H9 (cell line): ENCODE measurements around the gene PHF12. TPM values are rescaled to one million over a fixed set of nuclear protein-coding genes. Genes with fewer than 3 reads are reported as not detected.

Experiments
- DNase-seq: peaks from one replicate; pipeline ENCODE4 v3.0.0-alpha.2; 2017
- H2AFZ ChIP-seq: one replicate; pipeline ENCODE4 v1.6.1; 2013; ENCODE audit warnings: mild to moderate bottlenecking, low read length, control low read depth, moderate library complexity
- H2AK5ac ChIP-seq: 2 replicates; pipeline ENCODE4 v1.6.1; 2013; ENCODE audit warnings: low read length, control low read depth, mixed read lengths; ENCODE audit not compliant: insufficient read length
- H2BK120ac ChIP-seq: one replicate; pipeline ENCODE4 v1.6.1; 2013; ENCODE audit warnings: low read depth, mild to moderate bottlenecking, low read length, control low read depth, inconsistent platforms; ENCODE audit not compliant: poor library complexity, severe bottlenecking
- H2BK12ac ChIP-seq: 2 replicates; pipeline ENCODE4 v1.6.1; 2013; ENCODE audit warnings: low read length, control low read depth, mixed read lengths, low read depth; ENCODE audit not compliant: insufficient read length
- H2BK15ac ChIP-seq: 2 replicates; pipeline ENCODE4 v1.6.1; 2013; ENCODE audit warnings: low read depth, low read length, control low read depth
- H2BK20ac ChIP-seq: one replicate; pipeline ENCODE4 v1.6.1; 2013; ENCODE audit warnings: low read depth, mild to moderate bottlenecking, low read length, control low read depth, inconsistent platforms; ENCODE audit not compliant: poor library complexity, severe bottlenecking
- H2BK5ac ChIP-seq: 2 replicates; pipeline ENCODE4 v1.6.1; 2013; ENCODE audit warnings: low read length, control low read depth, mixed read lengths; ENCODE audit not compliant: insufficient read length
- H3K14ac ChIP-seq: 2 replicates; pipeline ENCODE4 v1.6.1; 2013; ENCODE audit warnings: low read length, control low read depth; ENCODE audit not compliant: insufficient read depth
- H3K18ac ChIP-seq: 2 replicates; pipeline ENCODE4 v1.6.1; 2013; ENCODE audit warnings: low read depth, mild to moderate bottlenecking, mixed read lengths, low read length, control low read depth; ENCODE audit not compliant: insufficient read length
- H3K23ac ChIP-seq: 2 replicates; pipeline ENCODE4 v1.6.1; 2013; ENCODE audit warnings: low read length, control low read depth, mixed read lengths, low read depth; ENCODE audit not compliant: insufficient read length
- H3K23me2 ChIP-seq: 2 replicates; pipeline ENCODE4 v1.6.1; 2013; ENCODE audit warnings: low read depth, mild to moderate bottlenecking, mixed read lengths, low read length, control low read depth; ENCODE audit not compliant: insufficient read length, poor library complexity, severe bottlenecking
- H3K27ac ChIP-seq: 2 replicates; pipeline ENCODE4 v1.5.1; 2013; ENCODE audit warnings: low read length, control low read depth, mixed read lengths, low read depth; ENCODE audit not compliant: insufficient read length
- H3K27me3 ChIP-seq: 2 replicates; pipeline ENCODE4 v1.6.1; 2013; ENCODE audit warnings: low read length, control low read depth, inconsistent platforms; ENCODE audit not compliant: insufficient read depth
- H3K4ac ChIP-seq: 2 replicates; pipeline ENCODE4 v1.6.1; 2013; ENCODE audit warnings: low read depth, mild to moderate bottlenecking, control low read depth, inconsistent platforms, low read length, moderate library complexity
- H3K4me1 ChIP-seq: 2 replicates; pipeline ENCODE4 v1.6.1; 2013; ENCODE audit warnings: low read length, control low read depth, inconsistent platforms; ENCODE audit not compliant: insufficient read depth
- H3K4me2 ChIP-seq: 2 replicates; pipeline ENCODE4 v1.6.1; 2013; ENCODE audit warnings: low read length, control low read depth, mixed read lengths; ENCODE audit not compliant: insufficient read length, insufficient read depth
- H3K56ac ChIP-seq: 2 replicates; pipeline ENCODE4 v1.6.1; 2013; ENCODE audit warnings: low read depth, mild to moderate bottlenecking, mixed read lengths, low read length, control low read depth; ENCODE audit not compliant: insufficient read length
- H3K79me1 ChIP-seq: 2 replicates; pipeline ENCODE4 v1.6.1; 2013; ENCODE audit warnings: low read depth, mild to moderate bottlenecking, moderate library complexity, low read length, control low read depth, inconsistent platforms; ENCODE audit not compliant: insufficient read depth, poor library complexity, severe bottlenecking
- H3K79me2 ChIP-seq: 2 replicates; pipeline ENCODE4 v1.6.1; 2013; ENCODE audit warnings: low read length, control low read depth, inconsistent platforms; ENCODE audit not compliant: insufficient read depth
- H3K9ac ChIP-seq: 2 replicates; pipeline ENCODE4 v1.6.1; 2013; ENCODE audit warnings: low read length, control low read depth, mixed read lengths; ENCODE audit not compliant: insufficient read length; ENCODE audit errors: extremely low read depth
- H3K9me3 ChIP-seq: one replicate; pipeline ENCODE4 v1.6.1; 2013; ENCODE audit warnings: low read depth, low read length, inconsistent platforms; ENCODE audit not compliant: control insufficient read depth
- H3T11ph ChIP-seq: one replicate; pipeline ENCODE4 v1.6.1; 2013; ENCODE audit warnings: mild to moderate bottlenecking, low read length, control low read depth, inconsistent platforms
- H4K20me1 ChIP-seq: one replicate; pipeline ENCODE4 v1.6.1; 2013; ENCODE audit not compliant: control insufficient read depth, insufficient read length, insufficient read depth
- H4K5ac ChIP-seq: 2 replicates; pipeline ENCODE4 v1.6.1; 2013; ENCODE audit warnings: low read depth, mild to moderate bottlenecking, mixed read lengths, low read length, control low read depth; ENCODE audit not compliant: insufficient read length
- H4K8ac ChIP-seq: replicated peaks from 2 replicates; pipeline ENCODE4 v1.6.1; 2013; ENCODE audit warnings: low read length, control low read depth, mixed read lengths, low read depth; ENCODE audit not compliant: insufficient read length
- H4K91ac ChIP-seq: 2 replicates; pipeline ENCODE4 v1.6.1; 2013; ENCODE audit warnings: low read depth, mild to moderate bottlenecking, moderate library complexity, mixed read lengths, low read length, control low read depth; ENCODE audit not compliant: insufficient read length
- H3K27ac Mint-ChIP-seq, 3 experiments: 2 replicates in 2 of 3; 3 replicates in 1 of 3; pipeline ENCODE4 v1.8.0; 2020 to 2021; ENCODE audit warnings: mixed read lengths in 3 of 3, mild to moderate bottlenecking in 1 of 3, moderate library complexity in 1 of 3
- H3K27me3 Mint-ChIP-seq: 2 replicates; pipeline ENCODE4 v1.8.0; 2021; ENCODE audit warnings: low read depth, mild to moderate bottlenecking, moderate library complexity, mixed read lengths
- H3K36me3 Mint-ChIP-seq, 3 experiments: 2 replicates in 2 of 3; 3 replicates in 1 of 3; pipeline ENCODE4 v1.8.0; 2020 to 2021; ENCODE audit warnings: low read depth in 3 of 3, mixed read lengths in 3 of 3; ENCODE audit not compliant: insufficient read depth in 1 of 3
- H3K4me1 Mint-ChIP-seq, 2 experiments: 2 replicates each; pipeline ENCODE4 v1.8.0; 2020; ENCODE audit warnings: mixed read lengths in 2 of 2
- H3K4me3 Mint-ChIP-seq, 2 experiments: 2 replicates in 1 of 2; 3 replicates in 1 of 2; pipeline ENCODE4 v1.8.0; 2020 to 2021; ENCODE audit warnings: mild to moderate bottlenecking in 2 of 2, mixed read lengths in 2 of 2, moderate library complexity in 1 of 2
- H3K9me3 Mint-ChIP-seq, 2 experiments: 2 replicates in 1 of 2; 3 replicates in 1 of 2; pipeline ENCODE4 v1.8.0; 2020; ENCODE audit warnings: mild to moderate bottlenecking in 2 of 2, mixed read lengths in 2 of 2, moderate library complexity in 1 of 2
- WGBS: extraction: QIAGEN DNeasy Blood & Tissue Kit; methylation state at CpG from one replicate; pipeline ENCODE4 v1.1.7; 2013; ENCODE audit warnings: missing lambda C conversion rate, low lambda C conversion rate, mixed read lengths; ENCODE audit not compliant: insufficient read length; ENCODE audit errors: extremely low coverage; 5-methylcytosine and 5-hydroxymethylcytosine counted together
- total RNA-seq: library from RNA; stranded (reverse); gene quantifications from 2 replicates; pipeline ENCODE4 v1.2.1, GENCODE V29; 2021
- TF ChIP-seq, protein P1 (sequence below): fragments of 200-600 bp; sonication (generic); conservative IDR thresholded peaks from 3 replicates; pipeline ENCODE4 v1.8.0; 2021; ENCODE audit warnings: antibody characterized with exemption, mild to moderate bottlenecking

PHF12 gene
- total RNA-seq, 1 experiment from 2014 or later = 62.1 TPM

DNA sequence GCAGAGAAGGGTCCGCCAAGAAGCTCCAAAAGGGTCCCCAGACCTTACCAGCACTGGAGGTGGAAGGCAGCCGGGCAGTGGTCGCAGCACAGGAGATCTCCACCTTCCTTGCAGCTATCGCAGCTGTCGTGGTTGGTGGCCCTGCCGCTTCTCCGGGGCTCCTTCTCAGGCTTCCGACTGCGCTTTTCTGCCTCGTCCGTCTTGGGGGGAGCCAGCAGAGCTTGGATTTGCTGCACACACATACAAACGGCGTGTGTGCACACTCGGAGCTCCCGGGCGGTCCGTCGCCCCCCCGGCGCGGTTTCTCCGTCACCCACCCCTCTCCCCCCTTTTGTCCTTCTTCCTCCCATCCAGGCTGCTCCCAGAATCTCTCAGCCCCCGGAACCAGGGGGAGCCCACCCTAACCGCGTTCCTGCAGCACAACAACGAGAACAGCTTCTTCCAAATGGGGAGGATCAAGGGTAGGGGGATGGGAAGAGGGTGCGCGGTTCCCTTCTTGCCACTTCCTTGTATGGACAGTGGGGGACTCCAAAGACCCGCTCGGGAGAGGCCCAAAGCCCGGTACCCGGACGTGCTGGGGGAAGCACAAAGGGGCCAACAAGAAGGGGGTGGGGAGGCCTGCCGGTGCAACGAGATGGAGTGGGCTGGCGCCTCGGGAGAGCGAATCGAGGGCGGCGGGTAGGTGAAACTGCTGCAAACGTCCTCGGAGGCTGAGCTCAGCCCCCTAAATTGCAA is 1.1 kb downstream of the PHF12 start:
- TF ChIP-seq, protein P1, sequence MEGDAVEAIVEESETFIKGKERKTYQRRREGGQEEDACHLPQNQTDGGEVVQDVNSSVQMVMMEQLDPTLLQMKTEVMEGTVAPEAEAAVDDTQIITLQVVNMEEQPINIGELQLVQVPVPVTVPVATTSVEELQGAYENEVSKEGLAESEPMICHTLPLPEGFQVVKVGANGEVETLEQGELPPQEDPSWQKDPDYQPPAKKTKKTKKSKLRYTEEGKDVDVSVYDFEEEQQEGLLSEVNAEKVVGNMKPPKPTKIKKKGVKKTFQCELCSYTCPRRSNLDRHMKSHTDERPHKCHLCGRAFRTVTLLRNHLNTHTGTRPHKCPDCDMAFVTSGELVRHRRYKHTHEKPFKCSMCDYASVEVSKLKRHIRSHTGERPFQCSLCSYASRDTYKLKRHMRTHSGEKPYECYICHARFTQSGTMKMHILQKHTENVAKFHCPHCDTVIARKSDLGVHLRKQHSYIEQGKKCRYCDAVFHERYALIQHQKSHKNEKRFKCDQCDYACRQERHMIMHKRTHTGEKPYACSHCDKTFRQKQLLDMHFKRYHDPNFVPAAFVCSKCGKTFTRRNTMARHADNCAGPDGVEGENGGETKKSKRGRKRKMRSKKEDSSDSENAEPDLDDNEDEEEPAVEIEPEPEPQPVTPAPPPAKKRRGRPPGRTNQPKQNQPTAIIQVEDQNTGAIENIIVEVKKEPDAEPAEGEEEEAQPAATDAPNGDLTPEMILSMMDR = no peak
- H4K91ac ChIP-seq = no peak overlapping the region
- H3K9me3 ChIP-seq = no peaks in the 10 kb centered on the region
- H3K79me2 ChIP-seq = peaks cover 40% of the 10 kb centered on the region
- H4K20me1 ChIP-seq = no peaks in the 10 kb centered on the region
- no peak overlapping the region for H4K8ac ChIP-seq
- Mint-ChIP-seq H3K27ac (peak overlapping the region; percentile 91 to 96 (median 96); a peak in 6 of 7 replicates), H3K27me3 (no peaks in the 10 kb centered on the region; the same call in 1 of the 2 replicates), H3K36me3 (peaks cover 10 to 36% (median 25%) of the 10 kb centered on the region in 3 experiments; a peak in 6 of 7 replicates), H3K4me3 (peak overlapping the region; percentile 92 to 96), H3K4me1 (peaks cover 21 to 23% of the 10 kb centered on the region in 2 experiments), H3K9me3 (no peaks in the 10 kb centered on the region)
- peaks cover 11% of the 10 kb centered on the region for H3K23me2 ChIP-seq
- DNase-seq = peak; percentile 80
- peak overlapping the region; percentile 64 for H3K18ac ChIP-seq
- no peak overlapping the region; the same call in 1 of the 2 replicates for H3K4ac ChIP-seq
- peaks cover 7% of the 10 kb centered on the region; the same call in 1 of the 2 replicates for H3K4me1 ChIP-seq
- no peak overlapping the region for H2BK5ac ChIP-seq
- H3K9ac ChIP-seq = peak overlapping the region; percentile 71
- H3K4me2 ChIP-seq = peak overlapping the region; percentile 91
- H3K56ac ChIP-seq = no peak overlapping the region
- no peak overlapping the region for H3K23ac ChIP-seq
- H3T11ph ChIP-seq = no peak overlapping the region
- H2BK120ac ChIP-seq = no peak overlapping the region
- no peak overlapping the region for H2BK20ac ChIP-seq
- no peak overlapping the region; the same call in 1 of the 2 replicates for H2BK15ac ChIP-seq
- H4K5ac ChIP-seq = no peak overlapping the region
- H3K27me3 ChIP-seq = no peaks in the 10 kb centered on the region
- peak overlapping the region; percentile 81 for H3K14ac ChIP-seq
- H2AK5ac ChIP-seq = no peak overlapping the region
- no peak overlapping the region for H2BK12ac ChIP-seq
- no CpG with 5 or more reads among the region's 43 CpGs for WGBS
- H3K27ac ChIP-seq = peak overlapping the region; percentile 23
- no peaks in the 10 kb centered on the region for H3K79me1 ChIP-seq
- H2AFZ ChIP-seq = no peak overlapping the region
